K562 (cell line): Measurements from ENCODE around the gene SUGP1. TPM values are rescaled to one million over a fixed set of nuclear protein-coding genes. Genes with fewer than 3 reads are reported as not detected.

ENCODE experiments used
- CBX3 ChIP-seq, 2 experiments: IDR thresholded peaks; 1 replicate in 1 of 2; 2 replicates in 1 of 2; pipeline ENCODE4 v1.6.1; 2012; ENCODE audit warnings: inconsistent platforms in 2 of 2, low read length in 2 of 2, borderline replicate concordance in 1 of 2, control low read depth in 1 of 2
- CREB3 ChIP-seq: fragments of 450-650 bp; conservative IDR thresholded peaks from 2 replicates; pipeline ENCODE4 v1.6.1; 2016; ENCODE audit warnings: missing genetic modification characterization, low read depth, mild to moderate bottlenecking, missing compliant biosample characterization, moderate library complexity
- HDAC6 ChIP-seq: IDR thresholded peaks from 2 replicates; pipeline ENCODE4 v1.6.1; 2012; ENCODE audit warnings: low read depth, mild to moderate bottlenecking, control low read depth, inconsistent platforms, low read length, moderate library complexity
- MTA2 ChIP-seq: fragments of 450-650 bp; IDR thresholded peaks from 2 replicates; pipeline ENCODE4 v1.6.1; 2016; ENCODE audit warnings: low read depth
- MYBL2 ChIP-seq, 2 experiments: fragments of 450-650 bp in 1 of 2; sonication (generic) in 1 of 2; formaldehyde crosslinking in 1 of 2; IDR thresholded peaks; 2 replicates each; pipeline versions ENCODE4 v1.6.1 to v1.8.1; 2017 to 2022; ENCODE audit warnings: borderline replicate concordance in 1 of 2, inconsistent platforms in 1 of 2, low read depth in 1 of 2, mild to moderate bottlenecking in 1 of 2, missing genetic modification reagents in 1 of 2, moderate library complexity in 1 of 2
- NCOA6 ChIP-seq: fragments of 450-650 bp; IDR thresholded peaks from 2 replicates; pipeline ENCODE4 v1.6.1; 2017; ENCODE audit warnings: mild to moderate bottlenecking
- TCF7 ChIP-seq: sonication (generic); IDR thresholded peaks from 2 replicates; pipeline ENCODE4 v1.6.1; 2016; ENCODE audit warnings: antibody characterized with exemption, borderline replicate concordance
- USF1 ChIP-seq: sonication (generic); formaldehyde crosslinking; IDR thresholded peaks from 2 replicates; pipeline ENCODE4 v1.9.0; 2022; ENCODE audit warnings: mild to moderate bottlenecking, missing genetic modification reagents
- XRCC5 ChIP-seq: fragments of 200-400 bp; formaldehyde crosslinking; IDR thresholded peaks from 2 replicates; pipeline ENCODE4 v1.6.1; 2017; ENCODE audit warnings: low read depth, mild to moderate bottlenecking, low read length
- ZNF277 ChIP-seq: fragments of 250-450 bp; sonication (Bioruptor Pico); IDR thresholded peaks from 2 replicates; pipeline ENCODE4 v1.8.0; 2022; ENCODE audit warnings: inconsistent platforms, mild to moderate bottlenecking, moderate library complexity, borderline replicate concordance
- ZNF3 ChIP-seq: fragments of 250-450 bp; sonication (Bioruptor Pico); IDR thresholded peaks from 2 replicates; pipeline ENCODE4 v1.5.0; 2021; ENCODE audit warnings: mild to moderate bottlenecking, moderate library complexity
- ZNF407 ChIP-seq: fragments of 450-650 bp; IDR thresholded peaks from 2 replicates; pipeline ENCODE4 v1.6.1; 2016; ENCODE audit warnings: low read depth
- ZNF512 ChIP-seq: IDR thresholded peaks from 2 replicates; pipeline ENCODE4 v1.6.1; 2016; ENCODE audit warnings: missing genetic modification characterization, missing compliant biosample characterization
- ZNF589 ChIP-seq: fragments of 200-800 bp; sonication (Bioruptor generic); IDR thresholded peaks from 2 replicates; pipeline ENCODE4 v1.6.1; 2016; ENCODE audit warnings: low read depth, missing genetic modification characterization, missing compliant biosample characterization
- polyA plus RNA-seq, 8 experiments: library from polyadenylated mRNA; depleted of rRNA in 4 of 8; stranded (reverse) in 5 of 8; unstranded in 3 of 8; fragments of >200 nt; fragmentation: Nextera tagmentation in 2 of 8; fragmentation: Illumina TruSeq in 1 of 8; extraction: Ambion mirVana in 2 of 8; extraction: Trizol in 1 of 8; gene quantifications; 2 replicates each; pipeline versions ENCODE4 v1.2.1 to v1.2.3, GENCODE V29; 2011 to 2014; ENCODE audit warnings: inconsistent platforms in 1 of 8, missing spikeins in 1 of 8
- total RNA-seq, 7 experiments: library from RNA; depleted of rRNA in 6 of 7; stranded (reverse); fragments of >200 nt in 6 of 7; fragmentation: Illumina TruSeq in 2 of 7; extraction: Trizol in 2 of 7; gene quantifications; 2 replicates each; pipeline versions ENCODE4 v1.2.1 to v1.2.3, GENCODE V29; 2011 to 2021; ENCODE audit warnings: low replicate concordance in 1 of 7

The SUGP1 gene
- total and polyA plus RNA-seq, 9 of the 15 experiments (the other 6 are each of a cell fraction or from before 2014, with no cell fraction given), result 1.0 to 53.3 (median 32.4) TPM

- TF ChIP-seq ZNF277, result no peak
- TF ChIP-seq NCOA6, result no peak
- TF ChIP-seq CREB3 (tag), result no peak
- TF ChIP-seq ZNF407, result no peak
- TF ChIP-seq MYBL2 (IDR thresholded peaks at IDR 0.05; ENCODE audit: low read depth), result no peak
- TF ChIP-seq MYBL2 (CRISPR knock-in tag; IDR thresholded peaks at IDR 0.05; ENCODE audit: borderline replicate concordance), result no peak
- TF ChIP-seq ZNF3 (CRISPR knock-in tag), result no peak
- no peak for TF ChIP-seq HDAC6
- no peak for TF ChIP-seq MTA2
- TF ChIP-seq XRCC5, result no peak
- TF ChIP-seq TCF7, result no peak
- TF ChIP-seq CBX3 (IDR thresholded peaks at IDR 0.05; ENCODE audit: borderline replicate concordance in 1 of 2, low read length in 2 of 2), result no peak
- TF ChIP-seq ZNF589, result no peak
- no peak for TF ChIP-seq ZNF512
- 0 out of 2 replicates have a peak, but pooled peaks have one; percentile 15 for TF ChIP-seq USF1 (CRISPR knock-in tag)
These were observed 850 bp upstream of the SUGP1 start (continued) for GRCh38 chr19:19321141-19321577.
